ENCODE data around the gene CES1.
"Not testable (repeated sequence)": the region's sequence is repeated elsewhere in the genome, so short reads cannot be mapped to it uniquely, and the experiment has no call there.

The CES1 gene

DNA sequence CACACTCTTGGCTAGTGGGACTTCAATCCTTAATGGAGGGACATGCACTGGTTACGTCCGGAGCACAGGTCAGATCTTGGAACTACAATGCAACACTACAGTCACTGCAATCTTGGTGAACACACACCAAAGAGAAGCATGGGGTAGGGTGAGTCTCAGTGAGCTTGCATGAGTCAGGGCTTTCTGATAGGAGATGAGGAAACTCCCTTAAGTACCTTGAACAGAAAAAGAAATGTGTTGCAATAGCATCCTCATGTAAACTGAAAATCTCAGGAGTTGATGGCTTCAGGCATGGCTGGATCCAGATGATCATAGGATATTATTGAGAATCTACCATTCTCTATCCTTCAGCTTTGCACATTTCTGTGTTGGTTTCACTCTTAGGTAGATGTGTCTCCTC is 54.1 kb downstream of the CES1 start:
- DNase-seq (ENCODE audit: extremely low read depth, low read depth), result no peak
- TF ChIP-seq, protein P1, sequence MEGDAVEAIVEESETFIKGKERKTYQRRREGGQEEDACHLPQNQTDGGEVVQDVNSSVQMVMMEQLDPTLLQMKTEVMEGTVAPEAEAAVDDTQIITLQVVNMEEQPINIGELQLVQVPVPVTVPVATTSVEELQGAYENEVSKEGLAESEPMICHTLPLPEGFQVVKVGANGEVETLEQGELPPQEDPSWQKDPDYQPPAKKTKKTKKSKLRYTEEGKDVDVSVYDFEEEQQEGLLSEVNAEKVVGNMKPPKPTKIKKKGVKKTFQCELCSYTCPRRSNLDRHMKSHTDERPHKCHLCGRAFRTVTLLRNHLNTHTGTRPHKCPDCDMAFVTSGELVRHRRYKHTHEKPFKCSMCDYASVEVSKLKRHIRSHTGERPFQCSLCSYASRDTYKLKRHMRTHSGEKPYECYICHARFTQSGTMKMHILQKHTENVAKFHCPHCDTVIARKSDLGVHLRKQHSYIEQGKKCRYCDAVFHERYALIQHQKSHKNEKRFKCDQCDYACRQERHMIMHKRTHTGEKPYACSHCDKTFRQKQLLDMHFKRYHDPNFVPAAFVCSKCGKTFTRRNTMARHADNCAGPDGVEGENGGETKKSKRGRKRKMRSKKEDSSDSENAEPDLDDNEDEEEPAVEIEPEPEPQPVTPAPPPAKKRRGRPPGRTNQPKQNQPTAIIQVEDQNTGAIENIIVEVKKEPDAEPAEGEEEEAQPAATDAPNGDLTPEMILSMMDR (IDR thresholded peaks at IDR 0.05; ENCODE audit: low read depth, low read length), result no peak

DNA sequence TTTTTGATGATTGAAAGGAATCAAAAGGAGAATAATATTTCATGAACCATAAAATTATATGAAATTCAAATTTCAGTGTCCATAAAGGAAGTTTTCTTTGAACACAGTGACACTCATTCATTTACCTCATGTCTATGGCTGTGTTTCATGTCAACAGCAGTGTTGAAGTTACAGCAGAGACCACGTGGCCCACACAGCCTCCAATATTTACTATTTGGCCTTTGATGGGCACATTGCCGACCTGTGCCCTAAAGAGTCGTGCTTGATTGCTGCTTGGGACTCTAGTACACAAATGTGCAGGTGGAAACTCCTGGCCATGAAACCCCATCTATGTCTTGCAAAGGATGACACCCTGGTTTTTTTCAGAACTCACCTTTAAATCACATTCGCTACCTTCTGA is 57.0 kb downstream of the CES1 start:
- TF ChIP-seq, protein P1 (IDR thresholded peaks at IDR 0.05; ENCODE audit: low read depth, low read length), result no peak
- DNase-seq (ENCODE audit: extremely low read depth, low read depth), result no peak

DNA sequence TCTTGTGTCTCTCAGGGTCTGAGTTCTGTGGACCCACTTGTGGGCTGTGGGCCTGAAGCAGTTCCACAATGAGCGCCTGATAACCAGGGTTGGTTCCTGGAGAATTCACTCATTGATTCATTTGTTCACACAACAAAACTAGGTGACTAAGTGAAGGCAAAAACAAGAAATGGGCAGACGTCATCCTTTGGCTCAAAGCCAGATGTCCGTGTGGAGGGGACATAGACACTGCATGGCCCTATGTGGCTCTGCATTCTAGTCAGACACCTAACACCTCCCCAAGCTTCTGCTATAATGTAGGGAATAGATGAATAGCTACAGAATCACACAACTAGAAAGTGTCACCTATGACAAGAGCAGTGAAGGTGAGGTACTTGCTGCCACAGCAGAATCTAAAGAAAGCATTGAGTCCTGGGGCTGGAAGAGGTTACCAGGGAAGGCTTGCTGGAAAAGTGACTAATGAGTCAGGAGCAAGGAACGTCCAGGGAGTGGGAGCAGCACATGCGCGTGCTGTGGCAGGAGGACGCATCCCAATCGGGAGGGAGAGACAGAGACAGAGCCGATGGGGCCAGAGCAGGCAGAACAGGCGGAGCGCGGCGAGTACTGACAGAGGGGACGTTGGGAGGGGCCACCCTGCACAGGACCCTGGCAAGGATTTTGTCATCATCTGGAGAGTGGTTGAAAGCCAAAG is 58.9 kb downstream of the CES1 start:
- DNase-seq (ENCODE audit: extremely low read depth, low read depth), result no peak
- TF ChIP-seq, protein P1 (IDR thresholded peaks at IDR 0.05; ENCODE audit: low read depth, low read length), result no peak

DNA sequence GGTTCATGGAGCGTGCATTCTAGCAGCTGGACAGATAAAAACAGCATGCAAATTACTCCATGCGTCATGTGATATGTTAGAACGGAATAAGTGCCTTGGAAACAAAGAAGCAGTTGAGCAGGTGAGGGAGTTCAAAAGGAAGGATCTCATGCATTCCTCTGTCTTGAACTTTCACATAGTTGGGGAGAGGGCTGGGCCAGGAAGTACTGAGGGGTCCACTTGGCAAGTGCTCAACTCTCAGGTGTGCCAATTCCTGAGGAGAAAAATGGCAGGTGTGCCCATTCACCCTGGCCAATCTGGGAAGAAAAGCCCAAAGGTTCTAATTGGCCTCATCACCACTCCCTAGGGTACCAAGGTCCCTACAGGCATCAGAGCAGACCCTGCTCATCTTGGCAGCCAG is 67.7 kb downstream of the CES1 start:
- DNase-seq (ENCODE audit: extremely low read depth, low read depth), result no peak
- TF ChIP-seq, protein P1 (IDR thresholded peaks at IDR 0.05; ENCODE audit: low read depth, low read length), result no peak

DNA sequence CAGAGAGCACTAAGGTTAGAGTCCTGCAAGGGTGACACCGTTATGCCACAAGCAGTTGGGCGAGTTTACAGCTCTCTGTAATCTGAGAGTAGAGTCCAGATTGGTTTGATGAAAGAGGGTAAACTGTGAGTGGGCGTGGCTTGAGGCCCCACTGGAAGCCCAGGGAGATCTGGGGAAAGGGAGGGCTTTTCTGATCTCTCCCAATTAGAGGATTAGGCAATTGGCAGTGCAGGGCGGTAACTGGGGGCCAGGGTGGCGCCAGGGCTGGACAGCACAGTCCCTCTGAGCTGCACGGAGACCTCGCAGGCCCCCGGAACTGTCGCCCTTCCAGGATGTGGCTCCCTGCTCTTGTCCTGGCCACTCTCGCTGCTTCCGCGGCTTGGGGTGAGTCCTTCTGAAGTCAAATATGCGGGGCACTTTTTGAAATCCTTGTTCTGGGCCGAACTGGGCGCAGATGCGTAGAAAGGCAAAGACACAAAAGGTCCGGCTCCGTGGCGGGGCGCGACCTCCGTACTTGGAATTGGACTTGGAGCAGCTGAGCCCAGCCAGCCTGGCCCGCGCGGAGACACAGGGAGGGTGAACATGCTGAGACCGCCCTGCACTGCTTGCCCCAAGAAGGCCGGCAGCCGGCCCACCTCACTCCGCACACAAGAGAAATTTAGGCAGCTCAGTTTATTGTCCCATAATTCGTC is 72.4 kb downstream of the CES1 start:
- TF ChIP-seq, protein P1 (IDR thresholded peaks at IDR 0.05; ENCODE audit: low read depth, low read length), result no peak
- DNase-seq (ENCODE audit: extremely low read depth, low read depth), result no peak

DNA sequence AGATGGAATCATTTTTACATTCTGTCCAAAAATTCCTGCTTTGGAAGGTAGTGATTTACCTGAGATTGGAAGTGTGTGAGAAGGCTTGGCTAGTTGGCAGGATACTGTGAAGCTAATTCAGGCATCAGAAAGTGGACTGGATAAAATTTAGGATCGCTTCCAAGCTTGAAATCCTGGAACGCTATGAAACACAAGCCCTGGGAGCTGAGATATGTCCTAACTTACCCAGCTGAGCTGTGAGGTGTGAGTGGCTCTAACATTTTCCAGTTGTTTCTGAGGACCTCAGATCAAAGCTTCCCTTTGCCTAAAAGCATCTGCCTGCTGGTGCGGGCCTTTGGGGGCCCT is 73.0 kb downstream of the CES1 start:
- DNase-seq (ENCODE audit: extremely low read depth, low read depth), result not testable (repeated sequence)

DNA sequence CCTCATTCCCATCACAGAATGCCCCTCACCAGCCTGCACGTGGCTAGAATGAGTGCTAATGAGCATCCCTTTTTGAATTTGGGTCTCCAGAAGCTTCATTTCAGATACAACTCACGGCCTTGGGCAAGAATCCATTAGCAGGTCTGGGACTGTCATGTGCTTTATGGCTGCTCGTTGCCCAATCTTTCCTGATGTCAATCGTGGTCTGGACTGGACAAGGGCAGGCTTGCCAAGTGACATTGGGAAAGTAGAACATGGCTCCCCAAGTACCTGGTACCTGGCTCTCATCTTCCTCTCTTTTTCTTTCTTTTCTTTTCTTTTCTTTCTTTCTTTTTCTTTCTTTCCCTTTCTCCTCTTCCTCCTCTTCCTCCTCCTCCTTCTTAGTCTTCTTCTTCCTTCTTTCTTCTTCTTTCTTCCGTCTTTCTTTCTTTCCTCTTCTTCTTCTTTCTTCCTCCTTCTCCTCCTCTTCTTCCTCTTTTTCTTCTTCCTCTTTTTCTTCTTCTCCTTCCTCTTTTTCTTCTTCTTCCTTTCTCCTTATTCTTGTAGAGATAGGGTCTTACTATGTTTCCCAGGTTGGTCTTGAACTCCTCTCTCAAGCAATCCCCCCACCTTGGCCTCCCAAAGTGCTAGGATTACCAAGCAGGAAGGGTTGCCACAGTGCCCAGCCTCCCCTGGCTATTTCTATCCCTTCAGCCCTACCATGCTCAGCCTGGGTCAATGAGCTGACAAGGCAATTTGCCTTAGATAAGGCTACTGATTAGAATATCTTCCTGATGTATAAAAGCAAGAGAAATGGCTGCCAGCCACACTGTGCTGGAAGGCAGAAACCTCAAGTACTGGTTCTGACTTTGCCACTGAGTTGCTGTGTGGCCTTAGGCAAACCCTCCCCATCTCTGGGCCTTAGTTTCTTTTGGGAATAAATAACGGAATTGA is 75.0 kb downstream of the CES1 start:
- not testable (repeated sequence) for DNase-seq (ENCODE audit: extremely low read depth, low read depth)

DNA sequence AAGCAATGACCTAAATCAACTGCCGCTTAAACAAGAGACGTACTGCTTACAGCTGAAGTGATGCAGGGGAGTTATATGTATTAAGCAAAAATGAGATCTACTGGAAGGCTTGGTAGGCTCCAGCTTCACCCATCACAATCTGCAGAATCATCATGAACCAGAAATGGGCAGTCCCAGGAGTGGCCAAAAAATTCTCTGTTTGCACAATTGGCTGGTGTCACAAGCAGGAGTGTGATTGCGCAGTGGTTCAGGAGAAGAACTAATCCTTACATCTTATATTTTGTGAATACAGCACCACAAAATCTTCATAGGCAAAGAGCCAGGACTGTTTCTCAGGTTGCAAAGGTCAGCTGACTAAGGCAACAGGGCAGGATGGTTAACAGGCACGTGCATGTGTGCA is 75.9 kb downstream of the CES1 start:
- TF ChIP-seq, protein P1 (IDR thresholded peaks at IDR 0.05; ENCODE audit: low read depth, low read length), result no peak
- no peak for DNase-seq (ENCODE audit: extremely low read depth, low read depth)
